Endometrium (tissue), 2 donors: ENCODE data around the gene TEX14.

Experiments used
- FAIRE-seq: peaks from 2 replicates; lab custom pipeline; 2012; peaks lifted over from hg19 to GRCh38; lab: Jason Lieb, UNC
- donor health status: control.
- donor health status: control.

TEX14 gene

DNA sequence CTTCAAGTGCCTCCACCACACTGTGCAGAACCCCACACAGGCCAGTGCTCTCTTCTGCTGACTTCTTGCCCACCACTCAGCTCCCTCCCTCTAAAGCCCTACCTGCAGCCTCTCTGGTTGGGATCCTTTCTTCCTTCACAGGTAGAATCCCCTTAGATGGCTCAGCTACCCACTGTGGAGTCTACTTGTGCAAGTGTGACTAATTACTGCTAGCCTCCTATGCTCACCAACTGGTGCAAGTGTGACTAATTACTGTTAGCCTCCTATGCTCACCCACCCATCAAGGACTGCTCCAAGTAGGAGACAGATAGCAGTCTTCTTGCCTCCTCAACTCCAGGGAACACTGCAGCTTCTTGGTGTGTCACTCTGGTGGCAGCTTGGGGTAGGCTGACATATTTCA, 43.6 kb downstream of the TEX14 start:
- no peak for FAIRE-seq

- no peak for FAIRE-seq
Observed at GRCh38 chr17:58643147-58643546, 48.7 kb downstream of the TEX14 start.

DNA sequence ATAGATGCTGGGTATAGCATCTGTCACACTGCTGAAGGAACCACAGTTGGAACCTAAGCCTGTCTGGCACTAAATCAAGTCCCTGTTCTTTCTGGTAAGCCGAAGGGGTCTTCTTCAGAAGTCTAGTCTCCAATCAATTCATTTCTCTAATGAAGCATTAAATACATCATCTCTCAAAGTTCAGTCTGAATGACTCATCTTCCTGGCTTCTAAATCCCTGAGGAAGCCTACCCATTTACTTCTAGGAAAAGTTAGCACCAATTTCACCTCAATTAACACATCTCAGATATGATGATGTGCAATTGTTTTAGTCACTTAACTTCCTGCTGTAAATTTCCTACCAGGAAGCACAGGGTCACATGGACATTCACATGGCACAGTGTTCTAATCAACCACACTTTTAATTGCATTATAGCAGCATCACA, 49.9 kb downstream of the TEX14 start:
- FAIRE-seq, result no peak

DNA sequence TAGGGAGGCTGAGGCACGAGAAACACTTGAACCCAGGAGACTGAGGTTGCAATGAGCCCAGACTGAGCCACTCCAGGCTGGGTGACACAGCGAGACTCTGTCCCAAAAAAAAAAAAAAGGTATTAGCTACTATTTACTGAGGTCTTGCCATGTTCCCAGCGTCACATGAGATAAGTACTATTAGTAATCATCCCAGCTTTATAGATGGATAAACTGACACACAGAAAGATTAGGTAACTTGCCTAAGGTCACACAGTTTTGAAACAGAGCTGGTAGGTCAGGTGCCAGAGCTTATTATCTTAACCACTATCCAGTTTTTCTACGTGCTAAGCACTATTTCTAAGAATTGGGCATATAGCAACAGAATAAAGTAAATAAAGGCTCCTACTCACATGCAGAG, 51.6 kb downstream of the TEX14 start:
- FAIRE-seq, result no peak

DNA sequence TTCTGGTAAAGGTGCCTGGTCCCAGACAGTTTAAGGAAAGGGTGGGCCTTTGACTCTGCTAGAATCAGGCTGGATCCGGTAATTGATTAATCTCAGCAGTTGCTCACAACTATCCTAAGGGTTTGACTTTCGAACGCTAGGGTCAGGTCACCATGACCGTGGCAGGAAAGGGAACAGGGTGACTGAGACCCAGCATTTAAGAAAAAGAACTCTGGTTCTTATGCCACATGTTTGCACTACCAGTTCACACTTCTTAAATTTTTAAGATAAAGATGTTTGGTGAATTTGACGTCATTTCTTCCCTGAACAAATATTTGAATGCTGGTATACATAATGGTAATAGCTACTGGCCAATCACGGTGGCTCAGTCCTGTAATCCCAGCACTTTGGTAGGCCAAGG, 52.2 kb downstream of the TEX14 start:
- FAIRE-seq, result no peak

DNA sequence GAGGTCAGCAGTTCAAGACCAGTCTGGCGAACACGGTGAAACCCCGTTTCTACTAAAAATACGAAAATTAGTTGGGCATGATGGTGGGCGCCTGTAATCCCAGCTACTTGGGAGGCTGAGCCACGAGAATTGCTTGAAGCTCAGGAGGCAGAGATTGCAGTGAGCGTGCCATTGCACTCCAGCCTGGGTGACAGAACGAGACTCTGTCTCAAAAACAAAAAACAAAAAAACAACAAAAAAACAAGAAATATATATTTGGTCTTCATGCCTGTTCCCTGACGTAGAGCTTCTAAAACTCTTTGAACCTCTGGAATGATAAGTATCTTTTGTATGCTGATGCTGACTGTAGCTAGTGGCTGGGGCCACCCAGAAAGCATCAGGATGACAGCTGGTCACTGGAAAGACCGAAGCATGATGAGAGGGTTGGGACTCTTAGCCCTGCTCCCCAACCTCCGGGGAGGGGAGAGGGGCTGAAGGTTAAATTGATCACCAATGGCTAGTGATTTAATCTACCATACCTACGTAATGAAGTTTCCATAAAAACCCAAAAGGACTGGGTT, 54.8 kb downstream of the TEX14 start:
- no peak for FAIRE-seq

GRCh38 chr17:58632324-58633314, 59.2 kb downstream of the TEX14 start:
- FAIRE-seq, result no peak

DNA sequence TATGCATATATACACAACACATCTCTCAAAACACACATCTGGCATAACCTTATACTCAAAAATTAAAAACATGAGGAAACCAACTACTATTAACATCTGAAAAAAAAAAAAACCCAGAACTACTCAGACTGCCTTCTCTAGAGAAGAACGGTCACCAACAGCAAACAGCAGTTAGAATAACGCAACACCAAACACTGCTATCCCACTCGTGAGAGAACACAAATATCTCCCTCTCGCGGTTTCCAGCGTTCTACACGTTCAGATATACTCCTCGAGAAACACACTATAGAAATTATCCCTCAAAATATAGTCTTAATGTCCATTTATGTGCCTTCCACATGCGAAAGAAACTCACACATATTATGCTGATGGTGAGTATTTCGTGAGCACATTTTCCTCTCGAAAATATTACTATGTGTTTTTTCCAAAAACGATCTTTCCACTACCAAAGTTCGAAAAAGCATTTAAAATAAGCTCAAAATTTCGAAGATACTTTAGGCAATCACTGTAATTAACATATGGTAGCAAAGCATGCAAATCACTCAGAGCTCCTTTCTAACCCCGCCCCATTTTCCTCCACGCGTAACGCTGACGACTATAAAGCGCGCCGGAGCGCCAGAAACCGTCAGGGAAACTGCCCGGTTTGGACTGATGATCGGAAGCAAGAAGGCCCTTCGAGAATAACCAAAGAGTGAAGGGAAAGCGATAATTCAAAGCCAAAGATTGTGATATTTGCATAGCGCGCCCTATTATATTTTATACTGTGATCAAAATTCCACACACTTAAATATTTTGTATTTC, 60.1 kb downstream of the TEX14 start:
- peak; percentile 96 for FAIRE-seq

- no peak for FAIRE-seq
Observed at GRCh38 chr17:58630883-58631522, 60.8 kb downstream of the TEX14 start.

- FAIRE-seq, result no peak
Observed at GRCh38 chr17:58626905-58627304, 64.9 kb downstream of the TEX14 start.

DNA sequence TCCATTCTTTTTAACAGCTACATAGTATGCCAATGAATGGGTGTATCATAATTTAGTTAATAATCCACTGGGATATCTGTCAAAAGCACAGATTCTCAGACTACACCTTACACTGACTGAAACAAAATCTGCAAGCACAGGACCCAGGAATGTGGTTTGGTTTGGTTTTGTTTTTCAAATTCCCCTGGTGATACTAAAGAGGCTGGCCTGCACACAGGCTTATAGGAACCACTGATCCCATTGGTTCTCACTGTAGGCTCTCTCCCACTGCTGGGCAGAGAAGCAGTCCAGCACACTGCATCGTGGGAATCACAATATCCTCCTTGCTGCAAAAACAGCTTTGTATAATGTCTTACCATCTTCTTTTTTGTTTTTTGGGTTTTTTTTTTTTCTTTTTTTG, 67.1 kb downstream of the TEX14 start:
- FAIRE-seq, result no peak

DNA sequence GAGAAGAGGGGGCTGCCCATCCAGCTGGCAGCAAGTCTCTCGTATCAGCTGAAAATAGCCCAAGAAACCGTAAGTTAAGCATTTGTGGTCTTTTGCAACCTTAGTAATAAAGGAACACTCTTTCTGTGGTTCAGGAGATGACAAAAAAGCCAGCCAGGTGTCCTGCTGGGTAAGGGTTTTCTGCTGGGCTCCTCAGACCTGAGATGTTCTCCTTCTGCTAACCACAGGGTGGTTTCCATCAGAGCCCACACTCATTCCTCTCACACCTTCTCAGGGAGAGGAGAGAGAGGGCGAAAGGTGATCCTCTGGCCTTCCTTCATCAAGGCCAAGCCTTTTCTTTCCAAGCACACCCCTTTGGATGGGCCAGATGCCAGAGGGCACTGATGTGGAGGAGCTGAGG, 70.7 kb downstream of the TEX14 start:
- FAIRE-seq, result no peak

DNA sequence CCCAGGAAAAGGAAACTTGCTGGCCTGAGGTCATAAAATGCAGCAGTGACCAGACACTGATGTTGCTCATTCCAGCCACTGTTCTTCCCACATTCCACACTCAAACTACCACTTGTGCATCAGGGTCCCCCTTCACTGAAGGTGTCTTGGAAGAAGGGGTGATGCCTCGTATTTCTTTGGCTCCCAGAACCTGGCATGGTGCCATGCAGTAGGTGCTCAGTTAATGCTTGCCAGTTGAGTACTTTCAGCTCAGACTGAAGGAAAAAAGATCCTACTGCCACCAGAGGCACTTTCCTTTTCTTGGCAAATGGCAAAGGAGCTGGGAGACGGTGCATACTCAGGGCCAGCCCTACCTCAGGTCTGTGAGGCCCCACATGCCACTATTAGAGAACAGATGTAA, 73.5 kb downstream of the TEX14 start:
- no peak for FAIRE-seq

DNA sequence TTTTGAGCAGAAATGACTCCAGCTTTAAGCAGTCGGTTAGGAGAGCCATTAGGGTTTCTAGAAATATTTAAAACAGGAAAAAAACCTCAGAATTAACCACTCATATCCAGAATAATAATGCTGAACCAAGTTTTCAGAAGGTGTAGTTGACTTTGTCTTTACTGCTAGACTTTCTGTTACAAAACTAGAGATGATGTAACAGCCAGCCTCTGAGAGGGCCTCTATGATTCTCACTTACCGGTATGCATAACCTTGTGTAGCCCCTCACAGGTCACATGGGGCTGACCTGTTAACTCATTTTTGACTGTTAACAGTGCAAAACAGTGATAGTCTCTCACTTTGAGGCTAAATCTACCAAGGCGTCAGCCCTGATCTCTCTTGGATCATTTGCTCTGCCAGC, 74.3 kb downstream of the TEX14 start:
- FAIRE-seq, result no peak

- FAIRE-seq, result no peak
Observed at GRCh38 chr17:58615768-58616659, 75.8 kb downstream of the TEX14 start.

- FAIRE-seq, result no peak
Observed at GRCh38 chr17:58614859-58615459, 76.9 kb downstream of the TEX14 start.

GRCh38 chr17:58611331-58611730, 80.5 kb downstream of the TEX14 start:
- FAIRE-seq, result no peak

- no peak for FAIRE-seq
Observed at GRCh38 chr17:58606934-58607333, 84.9 kb downstream of the TEX14 start.

GRCh38 chr17:58605986-58606385, 85.9 kb downstream of the TEX14 start:
- no peak for FAIRE-seq

DNA sequence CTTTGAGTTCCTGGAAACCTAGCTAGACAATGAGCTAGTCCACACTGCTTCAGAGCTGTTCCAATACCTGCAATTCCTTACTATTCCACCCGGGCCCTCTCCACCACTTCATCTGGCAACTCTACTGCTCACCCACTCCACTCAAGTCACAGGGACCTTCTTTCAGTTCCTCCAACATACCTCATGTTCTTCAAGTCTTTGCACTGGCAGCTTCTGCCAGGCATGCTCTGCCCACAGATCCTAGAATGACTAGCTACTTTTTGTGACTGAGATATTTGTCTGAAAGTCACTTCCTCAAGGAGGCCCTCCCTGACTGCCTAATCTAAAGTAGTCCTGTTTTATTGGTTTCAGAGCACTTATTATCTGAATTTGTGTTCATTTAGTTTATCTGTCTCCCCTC, 86.4 kb downstream of the TEX14 start:
- no peak for FAIRE-seq

DNA sequence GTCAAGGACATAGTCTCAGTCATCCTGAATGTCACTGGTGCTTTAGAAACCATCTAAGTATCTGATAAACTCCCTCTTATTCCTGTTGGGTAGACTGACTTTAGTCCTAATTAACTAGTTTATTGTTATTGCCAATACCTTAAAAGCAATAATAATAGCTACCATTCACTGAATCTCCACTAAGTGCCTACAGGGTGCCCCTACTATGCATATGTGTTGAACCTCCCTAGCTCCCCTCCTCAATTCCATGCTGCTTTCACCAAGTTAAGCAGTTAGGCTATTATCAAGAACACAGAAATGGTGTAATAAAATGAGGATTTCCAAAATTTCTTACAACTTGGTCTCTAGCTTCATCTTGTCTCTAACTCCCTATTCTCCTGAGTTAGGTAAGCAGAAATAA, 89.9 kb downstream of the TEX14 start:
- no peak for FAIRE-seq
